ENCODE results near the gene ADISSP. TPM values are rescaled to one million over a fixed set of nuclear protein-coding genes. Genes with fewer than 3 reads are reported as not detected.
A peak's percentile ranks its signal among the peaks of the same experiment; 100 is the strongest.

The ADISSP gene
- total RNA-seq, 1 donor from 2014 or later: 93.0 TPM

- DNase-seq (ENCODE audit: low read depth, low spot score): no peak
- no peaks in the 10 kb centered on the region for H3K36me3 Mint-ChIP-seq (ENCODE audit: low read depth)
- no peak for TF ChIP-seq CTCF (conservative IDR thresholded peaks at IDR 0.05)
- H3K4me1 Mint-ChIP-seq: no peaks in the 10 kb centered on the region
- peaks cover 36% of the 10 kb centered on the region for H3K27me3 Mint-ChIP-seq (ENCODE audit: low read depth)
- no peak overlapping the region for H3K27ac Mint-ChIP-seq (ENCODE audit: unreplicated experiment)
- no peaks in the 10 kb centered on the region for H3K9me3 Mint-ChIP-seq
- no peak overlapping the region for H3K4me3 Mint-ChIP-seq
Measured at GRCh38 chr20:3721912-3722311, 45.6 kb downstream of the ADISSP start.

GRCh38 chr20:3720626-3721025, 46.9 kb downstream of the ADISSP start:
- Mint-ChIP-seq H3K4me1 (no peaks in the 10 kb centered on the region), H3K9me3 (no peaks in the 10 kb centered on the region), H3K27ac (ENCODE audit: unreplicated experiment) (no peak overlapping the region), H3K27me3 (ENCODE audit: low read depth) (peaks cover 28% of the 10 kb centered on the region), H3K36me3 (ENCODE audit: low read depth) (no peaks in the 10 kb centered on the region), H3K4me3 (no peak overlapping the region)
- no peak for TF ChIP-seq CTCF (conservative IDR thresholded peaks at IDR 0.05)
- DNase-seq (ENCODE audit: low read depth, low spot score): no peak

- no peak for TF ChIP-seq CTCF (conservative IDR thresholded peaks at IDR 0.05)
- H3K27me3 Mint-ChIP-seq (ENCODE audit: low read depth): peaks cover 28% of the 10 kb centered on the region
- H3K9me3 Mint-ChIP-seq: no peaks in the 10 kb centered on the region
- no peak for DNase-seq (ENCODE audit: low read depth, low spot score)
- H3K36me3 Mint-ChIP-seq (ENCODE audit: low read depth): no peaks in the 10 kb centered on the region
- no peak overlapping the region for H3K4me3 Mint-ChIP-seq
- H3K4me1 Mint-ChIP-seq: no peaks in the 10 kb centered on the region
- no peak overlapping the region for H3K27ac Mint-ChIP-seq (ENCODE audit: unreplicated experiment)
Measured at GRCh38 chr20:3720068-3720467, 47.5 kb downstream of the ADISSP start.

- no peak for TF ChIP-seq CTCF (conservative IDR thresholded peaks at IDR 0.05)
- Mint-ChIP-seq H3K36me3 (ENCODE audit: low read depth) (no peaks in the 10 kb centered on the region), H3K27ac (ENCODE audit: unreplicated experiment) (no peak overlapping the region), H3K4me1 (no peaks in the 10 kb centered on the region), H3K27me3 (ENCODE audit: low read depth) (peaks cover 24% of the 10 kb centered on the region), H3K4me3 (no peak overlapping the region), H3K9me3 (no peaks in the 10 kb centered on the region)
- no peak for DNase-seq (ENCODE audit: low read depth, low spot score)
Measured at GRCh38 chr20:3719046-3719445, 48.5 kb downstream of the ADISSP start.

GRCh38 chr20:3716195-3716834, 51.2 kb downstream of the ADISSP start:
- H3K4me3 Mint-ChIP-seq: no peak overlapping the region
- H3K9me3 Mint-ChIP-seq: no peaks in the 10 kb centered on the region
- H3K36me3 Mint-ChIP-seq (ENCODE audit: low read depth): no peaks in the 10 kb centered on the region
- no peak overlapping the region for H3K27ac Mint-ChIP-seq (ENCODE audit: unreplicated experiment)
- TF ChIP-seq CTCF (conservative IDR thresholded peaks at IDR 0.05): peak; percentile 70
- peak; percentile 32 for DNase-seq (ENCODE audit: low read depth, low spot score)
- peaks cover 17% of the 10 kb centered on the region for H3K27me3 Mint-ChIP-seq (ENCODE audit: low read depth)
- H3K4me1 Mint-ChIP-seq: no peaks in the 10 kb centered on the region
